Keratinocyte (primary cell): ENCODE results near the gene ELF3. TPM values are rescaled to one million over a fixed set of nuclear protein-coding genes. Genes with fewer than 3 reads are reported as not detected.

Experiments used
- DNase-seq: peaks from one replicate; pipeline ENCODE4 v3.0.0-alpha.2; 2011; ENCODE audit warnings: low read depth, missing footprints, low spot score
- FAIRE-seq: peaks from 2 replicates; lab custom pipeline; 2011; peaks lifted over from hg19 to GRCh38; lab: Jason Lieb, UNC
- H2AFZ ChIP-seq: 2 replicates; pipeline ENCODE4 v1.6.0; 2012; ENCODE audit warnings: low read length, control low read depth, inconsistent platforms; ENCODE audit not compliant: control insufficient read depth
- H3K27ac ChIP-seq: 2 replicates; pipeline ENCODE4 v1.5.1; 2011; ENCODE audit warnings: low read length; ENCODE audit not compliant: control insufficient read depth, insufficient read depth
- H3K27me3 ChIP-seq: 3 replicates; pipeline ENCODE4 v1.6.0; 2011; ENCODE audit warnings: low read length; ENCODE audit not compliant: control insufficient read depth, insufficient read depth; ENCODE audit errors: extremely low read depth
- H3K36me3 ChIP-seq, 2 experiments: 2 replicates in 1 of 2; 3 replicates in 1 of 2; pipeline ENCODE4 v1.5.1; 2011; ENCODE audit warnings: low read length in 2 of 2, mild to moderate bottlenecking in 1 of 2; ENCODE audit not compliant: control insufficient read depth in 2 of 2, insufficient read depth in 2 of 2; ENCODE audit errors: extremely low read depth in 1 of 2
- H3K4me1 ChIP-seq: 3 replicates; pipeline ENCODE4 v1.5.1; 2011; ENCODE audit warnings: low read length; ENCODE audit not compliant: control insufficient read depth, insufficient read depth; ENCODE audit errors: extremely low read depth
- H3K4me2 ChIP-seq: 3 replicates; pipeline ENCODE4 v1.6.0; 2011; ENCODE audit warnings: low read depth, low read length; ENCODE audit not compliant: control insufficient read depth, insufficient read depth; ENCODE audit errors: extremely low read depth
- H3K4me3 ChIP-seq, 3 experiments: fragments of 200-600 bp in 1 of 3; sonication (generic) in 1 of 3; 2 replicates in 2 of 3; 3 replicates in 1 of 3; pipeline ENCODE4 v1.5.1; 2011 to 2016; ENCODE audit warnings: low read length in 3 of 3, mild to moderate bottlenecking in 3 of 3, control low read depth in 2 of 3, inconsistent platforms in 1 of 3, low read depth in 1 of 3, mixed read lengths in 1 of 3, mixed run types in 1 of 3, moderate library complexity in 1 of 3; ENCODE audit not compliant: control insufficient read depth in 2 of 3, insufficient read depth in 2 of 3; ENCODE audit errors: extremely low read depth in 1 of 3
- H3K79me2 ChIP-seq: 2 replicates; pipeline ENCODE4 v1.6.0; 2012; ENCODE audit warnings: low read length; ENCODE audit not compliant: control insufficient read depth, insufficient read depth
- H3K9ac ChIP-seq: 3 replicates; pipeline ENCODE4 v1.6.0; 2011; ENCODE audit warnings: low read length; ENCODE audit not compliant: control insufficient read depth, insufficient read depth; ENCODE audit errors: extremely low read depth
- H3K9me1 ChIP-seq: 3 replicates; pipeline ENCODE4 v1.6.0; 2011; ENCODE audit warnings: low read length; ENCODE audit not compliant: control insufficient read depth, insufficient read depth; ENCODE audit errors: extremely low read depth
- H3K9me3 ChIP-seq: 2 replicates; pipeline ENCODE4 v1.5.1; 2012; ENCODE audit warnings: low read depth, low read length; ENCODE audit not compliant: control insufficient read depth
- H4K20me1 ChIP-seq: 3 replicates; pipeline ENCODE4 v1.6.0; 2011; ENCODE audit warnings: low read length; ENCODE audit not compliant: control insufficient read depth, insufficient read depth; ENCODE audit errors: extremely low read depth
- CTCF ChIP-seq, 3 experiments: IDR thresholded peaks in 1 of 3; conservative IDR thresholded peaks in 1 of 3; optimal IDR thresholded peaks in 1 of 3; 2 replicates in 2 of 3; 3 replicates in 1 of 3; pipeline versions ENCODE3 to v1.5.1; 2011; ENCODE audit warnings: low read length in 3 of 3, mild to moderate bottlenecking in 3 of 3, moderate library complexity in 2 of 3, control low read depth in 1 of 3, inconsistent platforms in 1 of 3; ENCODE audit not compliant: insufficient read depth in 2 of 3; ENCODE audit errors: extremely low read depth in 1 of 3
- EZH2 ChIP-seq: IDR thresholded peaks from one replicate; pipeline ENCODE4 v1.6.1; 2012; ENCODE audit warnings: inconsistent platforms, mild to moderate bottlenecking, low read length, moderate library complexity
- dilution Hi-C: fragments of 300-500 bp; cut with MboI; formaldehyde crosslinking; loops from one replicate; pipeline ENCODE4 v1.7.0; 2020; ENCODE audit warnings: low sequenced_read_pairs; ENCODE audit not compliant: extremely low pct_ligation_motif_present
- polyA plus RNA-seq, 5 experiments: library from polyadenylated mRNA; depleted of rRNA in 3 of 5; stranded (reverse) in 3 of 5; stranded (forward) in 1 of 5; unstranded in 1 of 5; fragments of >200 nt; gene quantifications; 1 replicate in 1 of 5; 2 replicates in 3 of 5; 3 replicates in 1 of 5; pipeline versions ENCODE4 v1.2.1 to v1.2.3, GENCODE V29; 2011 to 2012; ENCODE audit warnings: missing spikeins in 2 of 5, low read depth in 1 of 5, low replicate concordance in 1 of 5

ELF3 gene
- polyA plus RNA-seq, 1 donor (not counting 4 experiments of a cell fraction or from before 2014, with no cell fraction given) = 0.51 TPM

GRCh38 chr1:201983380-201983805 lies 27.0 kb upstream of the ELF3 start:
- no peaks in the 10 kb centered on the region for H4K20me1 ChIP-seq
- H3K36me3 ChIP-seq = no peaks in the 10 kb centered on the region
- H2AFZ ChIP-seq = peak overlapping the region; percentile 95
- H3K4me3 ChIP-seq = peak overlapping the region; percentile 86 to 95 (median 90)
- H3K9me3 ChIP-seq = no peaks in the 10 kb centered on the region
- dilution Hi-C loops = no loop called here
- TF ChIP-seq EZH2 = no peak
- no peak for TF ChIP-seq CTCF (optimal IDR thresholded peaks at IDR 0.05 in 1 of 3, IDR thresholded peaks at IDR 0.05 in 1 of 3, conservative IDR thresholded peaks at IDR 0.05 in 1 of 3; ENCODE audit: extremely low read depth in 1 of 3, insufficient read depth in 2 of 3, low read length in 3 of 3)
- no peaks in the 10 kb centered on the region for H3K27me3 ChIP-seq
- H3K27ac ChIP-seq = peak overlapping the region; percentile 81
- H3K9ac ChIP-seq = peak overlapping the region; percentile 80
- peaks cover 35% of the 10 kb centered on the region for H3K79me2 ChIP-seq
- DNase-seq (no peak), FAIRE-seq (peak; percentile 61)
- peak overlapping the region; percentile 96 for H3K4me2 ChIP-seq
- no peaks in the 10 kb centered on the region for H3K9me1 ChIP-seq
- peaks cover 37% of the 10 kb centered on the region for H3K4me1 ChIP-seq

DNA sequence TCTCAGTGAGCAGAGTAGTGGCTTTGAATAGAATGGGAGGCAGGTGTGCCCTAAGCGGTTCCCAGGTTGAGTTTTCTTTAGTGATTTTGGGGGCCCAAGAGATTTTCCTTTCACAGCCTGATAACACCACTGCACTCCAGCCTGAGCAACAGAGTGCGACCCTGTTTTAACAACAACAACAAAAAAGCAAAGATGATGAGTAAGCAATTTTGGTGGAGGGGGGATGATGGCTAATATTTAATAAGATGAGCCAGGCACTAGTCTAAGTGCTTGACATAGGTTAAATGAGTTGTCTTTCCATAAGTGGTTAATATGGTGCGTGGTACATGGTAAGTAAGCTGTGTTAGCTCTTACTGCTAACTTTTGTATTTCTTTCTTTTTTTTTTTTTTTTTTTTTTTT lies 25.9 kb upstream of the ELF3 start:
- Histone ChIP-seq H2AFZ (no peak overlapping the region), H3K9me1 (no peaks in the 10 kb centered on the region), H3K4me2 (peak overlapping the region; percentile 38), H3K9me3 (no peaks in the 10 kb centered on the region), H3K9ac (no peak overlapping the region), H4K20me1 (no peaks in the 10 kb centered on the region), H3K79me2 (peaks cover 39% of the 10 kb centered on the region), H3K36me3 (peaks cover 2 to 7% of the 10 kb centered on the region in 2 experiments), H3K27ac (no peak overlapping the region), H3K27me3 (no peaks in the 10 kb centered on the region), H3K4me1 (peaks cover 40% of the 10 kb centered on the region), H3K4me3 (no peak overlapping the region)
- DNase-seq (no peak), FAIRE-seq (no peak)
- dilution Hi-C loops = no loop called here
- TF ChIP-seq CTCF (optimal IDR thresholded peaks at IDR 0.05 in 1 of 3, IDR thresholded peaks at IDR 0.05 in 1 of 3, conservative IDR thresholded peaks at IDR 0.05 in 1 of 3; ENCODE audit: extremely low read depth in 1 of 3, insufficient read depth in 2 of 3, low read length in 3 of 3) = no peak
- no peak for TF ChIP-seq EZH2
